H9 (cell line): ENCODE measurements around the gene RBM48. TPM values are rescaled to one million over a fixed set of nuclear protein-coding genes. Genes with fewer than 3 reads are reported as not detected.

ENCODE experiments used
- DNase-seq: peaks from one replicate; pipeline ENCODE4 v3.0.0-alpha.2; 2017
- H2AFZ ChIP-seq: one replicate; pipeline ENCODE4 v1.6.1; 2013; ENCODE audit warnings: mild to moderate bottlenecking, low read length, control low read depth, moderate library complexity
- H2AK5ac ChIP-seq: 2 replicates; pipeline ENCODE4 v1.6.1; 2013; ENCODE audit warnings: low read length, control low read depth, mixed read lengths; ENCODE audit not compliant: insufficient read length
- H2BK120ac ChIP-seq: one replicate; pipeline ENCODE4 v1.6.1; 2013; ENCODE audit warnings: low read depth, mild to moderate bottlenecking, low read length, control low read depth, inconsistent platforms; ENCODE audit not compliant: poor library complexity, severe bottlenecking
- H2BK12ac ChIP-seq: 2 replicates; pipeline ENCODE4 v1.6.1; 2013; ENCODE audit warnings: low read length, control low read depth, mixed read lengths, low read depth; ENCODE audit not compliant: insufficient read length
- H2BK15ac ChIP-seq: 2 replicates; pipeline ENCODE4 v1.6.1; 2013; ENCODE audit warnings: low read depth, low read length, control low read depth
- H2BK20ac ChIP-seq: one replicate; pipeline ENCODE4 v1.6.1; 2013; ENCODE audit warnings: low read depth, mild to moderate bottlenecking, low read length, control low read depth, inconsistent platforms; ENCODE audit not compliant: poor library complexity, severe bottlenecking
- H2BK5ac ChIP-seq: 2 replicates; pipeline ENCODE4 v1.6.1; 2013; ENCODE audit warnings: low read length, control low read depth, mixed read lengths; ENCODE audit not compliant: insufficient read length
- H3K14ac ChIP-seq: 2 replicates; pipeline ENCODE4 v1.6.1; 2013; ENCODE audit warnings: low read length, control low read depth; ENCODE audit not compliant: insufficient read depth
- H3K18ac ChIP-seq: 2 replicates; pipeline ENCODE4 v1.6.1; 2013; ENCODE audit warnings: low read depth, mild to moderate bottlenecking, mixed read lengths, low read length, control low read depth; ENCODE audit not compliant: insufficient read length
- H3K23ac ChIP-seq: 2 replicates; pipeline ENCODE4 v1.6.1; 2013; ENCODE audit warnings: low read length, control low read depth, mixed read lengths, low read depth; ENCODE audit not compliant: insufficient read length
- H3K23me2 ChIP-seq: 2 replicates; pipeline ENCODE4 v1.6.1; 2013; ENCODE audit warnings: low read depth, mild to moderate bottlenecking, mixed read lengths, low read length, control low read depth; ENCODE audit not compliant: insufficient read length, poor library complexity, severe bottlenecking
- H3K27ac ChIP-seq: 2 replicates; pipeline ENCODE4 v1.5.1; 2013; ENCODE audit warnings: low read length, control low read depth, mixed read lengths, low read depth; ENCODE audit not compliant: insufficient read length
- H3K27me3 ChIP-seq: 2 replicates; pipeline ENCODE4 v1.6.1; 2013; ENCODE audit warnings: low read length, control low read depth, inconsistent platforms; ENCODE audit not compliant: insufficient read depth
- H3K4ac ChIP-seq: 2 replicates; pipeline ENCODE4 v1.6.1; 2013; ENCODE audit warnings: low read depth, mild to moderate bottlenecking, control low read depth, inconsistent platforms, low read length, moderate library complexity
- H3K4me1 ChIP-seq: 2 replicates; pipeline ENCODE4 v1.6.1; 2013; ENCODE audit warnings: low read length, control low read depth, inconsistent platforms; ENCODE audit not compliant: insufficient read depth
- H3K4me2 ChIP-seq: 2 replicates; pipeline ENCODE4 v1.6.1; 2013; ENCODE audit warnings: low read length, control low read depth, mixed read lengths; ENCODE audit not compliant: insufficient read length, insufficient read depth
- H3K56ac ChIP-seq: 2 replicates; pipeline ENCODE4 v1.6.1; 2013; ENCODE audit warnings: low read depth, mild to moderate bottlenecking, mixed read lengths, low read length, control low read depth; ENCODE audit not compliant: insufficient read length
- H3K79me1 ChIP-seq: 2 replicates; pipeline ENCODE4 v1.6.1; 2013; ENCODE audit warnings: low read depth, mild to moderate bottlenecking, moderate library complexity, low read length, control low read depth, inconsistent platforms; ENCODE audit not compliant: insufficient read depth, poor library complexity, severe bottlenecking
- H3K79me2 ChIP-seq: 2 replicates; pipeline ENCODE4 v1.6.1; 2013; ENCODE audit warnings: low read length, control low read depth, inconsistent platforms; ENCODE audit not compliant: insufficient read depth
- H3K9ac ChIP-seq: 2 replicates; pipeline ENCODE4 v1.6.1; 2013; ENCODE audit warnings: low read length, control low read depth, mixed read lengths; ENCODE audit not compliant: insufficient read length; ENCODE audit errors: extremely low read depth
- H3K9me3 ChIP-seq: one replicate; pipeline ENCODE4 v1.6.1; 2013; ENCODE audit warnings: low read depth, low read length, inconsistent platforms; ENCODE audit not compliant: control insufficient read depth
- H3T11ph ChIP-seq: one replicate; pipeline ENCODE4 v1.6.1; 2013; ENCODE audit warnings: mild to moderate bottlenecking, low read length, control low read depth, inconsistent platforms
- H4K20me1 ChIP-seq: one replicate; pipeline ENCODE4 v1.6.1; 2013; ENCODE audit not compliant: control insufficient read depth, insufficient read length, insufficient read depth
- H4K5ac ChIP-seq: 2 replicates; pipeline ENCODE4 v1.6.1; 2013; ENCODE audit warnings: low read depth, mild to moderate bottlenecking, mixed read lengths, low read length, control low read depth; ENCODE audit not compliant: insufficient read length
- H4K8ac ChIP-seq: replicated peaks from 2 replicates; pipeline ENCODE4 v1.6.1; 2013; ENCODE audit warnings: low read length, control low read depth, mixed read lengths, low read depth; ENCODE audit not compliant: insufficient read length
- H4K91ac ChIP-seq: 2 replicates; pipeline ENCODE4 v1.6.1; 2013; ENCODE audit warnings: low read depth, mild to moderate bottlenecking, moderate library complexity, mixed read lengths, low read length, control low read depth; ENCODE audit not compliant: insufficient read length
- H3K27ac Mint-ChIP-seq, 3 experiments: 2 replicates in 2 of 3; 3 replicates in 1 of 3; pipeline ENCODE4 v1.8.0; 2020 to 2021; ENCODE audit warnings: mixed read lengths in 3 of 3, mild to moderate bottlenecking in 1 of 3, moderate library complexity in 1 of 3
- H3K27me3 Mint-ChIP-seq: 2 replicates; pipeline ENCODE4 v1.8.0; 2021; ENCODE audit warnings: low read depth, mild to moderate bottlenecking, moderate library complexity, mixed read lengths
- H3K36me3 Mint-ChIP-seq, 3 experiments: 2 replicates in 2 of 3; 3 replicates in 1 of 3; pipeline ENCODE4 v1.8.0; 2020 to 2021; ENCODE audit warnings: low read depth in 3 of 3, mixed read lengths in 3 of 3; ENCODE audit not compliant: insufficient read depth in 1 of 3
- H3K4me1 Mint-ChIP-seq, 2 experiments: 2 replicates each; pipeline ENCODE4 v1.8.0; 2020; ENCODE audit warnings: mixed read lengths in 2 of 2
- H3K4me3 Mint-ChIP-seq, 2 experiments: 2 replicates in 1 of 2; 3 replicates in 1 of 2; pipeline ENCODE4 v1.8.0; 2020 to 2021; ENCODE audit warnings: mild to moderate bottlenecking in 2 of 2, mixed read lengths in 2 of 2, moderate library complexity in 1 of 2
- H3K9me3 Mint-ChIP-seq, 2 experiments: 2 replicates in 1 of 2; 3 replicates in 1 of 2; pipeline ENCODE4 v1.8.0; 2020; ENCODE audit warnings: mild to moderate bottlenecking in 2 of 2, mixed read lengths in 2 of 2, moderate library complexity in 1 of 2
- WGBS: extraction: QIAGEN DNeasy Blood & Tissue Kit; methylation state at CpG from one replicate; pipeline ENCODE4 v1.1.7; 2013; ENCODE audit warnings: missing lambda C conversion rate, low lambda C conversion rate, mixed read lengths; ENCODE audit not compliant: insufficient read length; ENCODE audit errors: extremely low coverage; 5-methylcytosine and 5-hydroxymethylcytosine counted together
- total RNA-seq: library from RNA; stranded (reverse); gene quantifications from 2 replicates; pipeline ENCODE4 v1.2.1, GENCODE V29; 2021
- TF ChIP-seq, protein P1 (sequence below): fragments of 200-600 bp; sonication (generic); conservative IDR thresholded peaks from 3 replicates; pipeline ENCODE4 v1.8.0; 2021; ENCODE audit warnings: antibody characterized with exemption, mild to moderate bottlenecking

Gene RBM48
- total RNA-seq, 1 experiment from 2014 or later = 12.5 TPM

DNA sequence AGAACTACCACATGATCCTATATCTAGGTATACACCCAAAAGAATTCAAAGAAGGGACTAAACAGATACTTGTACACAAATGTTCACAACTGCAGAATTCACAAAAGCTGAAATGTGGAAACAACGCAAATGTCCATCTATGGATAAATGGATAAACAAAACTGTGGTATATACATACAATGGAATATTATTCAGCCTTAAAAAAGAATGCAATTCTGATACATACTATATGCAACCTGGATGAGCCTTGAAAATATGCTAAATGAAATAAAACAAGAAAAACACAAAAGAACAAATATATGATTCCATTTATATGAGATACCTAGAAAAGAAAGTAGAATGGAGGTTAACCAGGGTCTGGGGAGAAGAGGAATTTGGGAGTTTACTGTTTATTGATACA, 54.4 kb downstream of the RBM48 start:
- Histone ChIP-seq H3K23me2 (no peaks in the 10 kb centered on the region), H4K91ac (no peak overlapping the region), H3K4ac (no peak overlapping the region), H3K56ac (no peak overlapping the region), H3K4me2 (no peak overlapping the region), H3K4me1 (peaks cover 3% of the 10 kb centered on the region; the same call in 1 of the 2 replicates), H4K5ac (no peak overlapping the region), H3K14ac (no peak overlapping the region), H3K79me1 (peaks cover 6% of the 10 kb centered on the region), H2BK120ac (no peak overlapping the region), H2BK12ac (no peak overlapping the region), H3K27me3 (no peaks in the 10 kb centered on the region), H3K9ac (no peak overlapping the region), H3K23ac (no peak overlapping the region), H2AFZ (no peak overlapping the region), H2BK5ac (no peak overlapping the region), H2BK20ac (no peak overlapping the region), H2AK5ac (no peak overlapping the region), H2BK15ac (no peak overlapping the region), H4K8ac (no peak overlapping the region), H3T11ph (no peak overlapping the region), H3K27ac (no peak overlapping the region), H4K20me1 (no peaks in the 10 kb centered on the region), H3K9me3 (no peaks in the 10 kb centered on the region), H3K18ac (no peak overlapping the region), H3K79me2 (peaks cover 39% of the 10 kb centered on the region)
- no CpG with 5 or more reads among the region's 1 CpG for WGBS
- no peaks in the 10 kb centered on the region for H3K9me3 Mint-ChIP-seq
- DNase-seq = no peak
- 0 out of 4 replicates have a peak, but pooled peaks cover 0 to 4% of the 10 kb centered on the region in 2 experiments for H3K4me1 Mint-ChIP-seq
- TF ChIP-seq, protein P1, sequence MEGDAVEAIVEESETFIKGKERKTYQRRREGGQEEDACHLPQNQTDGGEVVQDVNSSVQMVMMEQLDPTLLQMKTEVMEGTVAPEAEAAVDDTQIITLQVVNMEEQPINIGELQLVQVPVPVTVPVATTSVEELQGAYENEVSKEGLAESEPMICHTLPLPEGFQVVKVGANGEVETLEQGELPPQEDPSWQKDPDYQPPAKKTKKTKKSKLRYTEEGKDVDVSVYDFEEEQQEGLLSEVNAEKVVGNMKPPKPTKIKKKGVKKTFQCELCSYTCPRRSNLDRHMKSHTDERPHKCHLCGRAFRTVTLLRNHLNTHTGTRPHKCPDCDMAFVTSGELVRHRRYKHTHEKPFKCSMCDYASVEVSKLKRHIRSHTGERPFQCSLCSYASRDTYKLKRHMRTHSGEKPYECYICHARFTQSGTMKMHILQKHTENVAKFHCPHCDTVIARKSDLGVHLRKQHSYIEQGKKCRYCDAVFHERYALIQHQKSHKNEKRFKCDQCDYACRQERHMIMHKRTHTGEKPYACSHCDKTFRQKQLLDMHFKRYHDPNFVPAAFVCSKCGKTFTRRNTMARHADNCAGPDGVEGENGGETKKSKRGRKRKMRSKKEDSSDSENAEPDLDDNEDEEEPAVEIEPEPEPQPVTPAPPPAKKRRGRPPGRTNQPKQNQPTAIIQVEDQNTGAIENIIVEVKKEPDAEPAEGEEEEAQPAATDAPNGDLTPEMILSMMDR = no peak
- H3K36me3 Mint-ChIP-seq = peaks cover 24 to 48% (median 48%) of the 10 kb centered on the region in 3 experiments; a peak in 6 of 7 replicates
- no peak overlapping the region for H3K27ac Mint-ChIP-seq
- H3K4me3 Mint-ChIP-seq = no peak overlapping the region
- no peaks in the 10 kb centered on the region for H3K27me3 Mint-ChIP-seq
